Measurements from ENCODE around the gene GRIP1.
A peak's percentile ranks its signal among the peaks of the same experiment; 100 is the strongest.
"Not testable (repeated sequence)": the region's sequence is repeated elsewhere in the genome, so short reads cannot be mapped to it uniquely, and the experiment has no call there.

GRIP1 gene

GRCh38 chr12:66516561-66516960, 162.3 kb downstream of the GRIP1 start:
- DNase-seq (ENCODE audit: low spot score) = no peak

DNA sequence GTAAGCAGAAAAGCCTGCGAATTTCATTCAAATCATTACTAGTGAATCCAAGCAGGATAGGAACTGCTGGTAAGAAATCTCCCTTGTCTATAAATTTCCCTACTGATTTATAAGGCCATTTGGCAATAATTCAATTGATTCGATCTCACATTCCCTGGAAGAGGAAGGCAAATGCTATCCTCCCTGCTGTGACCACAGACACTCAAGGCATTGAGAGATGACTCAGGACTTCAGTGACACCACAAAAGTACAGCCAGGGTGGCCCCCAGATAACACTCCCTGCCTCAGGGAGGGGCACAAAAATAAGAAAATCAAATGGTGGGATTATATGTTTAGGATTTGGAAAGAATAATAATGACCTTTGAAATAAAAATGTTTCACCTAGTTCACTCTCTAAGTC, 162.7 kb downstream of the GRIP1 start:
- no peak for DNase-seq (ENCODE audit: low spot score)

DNA sequence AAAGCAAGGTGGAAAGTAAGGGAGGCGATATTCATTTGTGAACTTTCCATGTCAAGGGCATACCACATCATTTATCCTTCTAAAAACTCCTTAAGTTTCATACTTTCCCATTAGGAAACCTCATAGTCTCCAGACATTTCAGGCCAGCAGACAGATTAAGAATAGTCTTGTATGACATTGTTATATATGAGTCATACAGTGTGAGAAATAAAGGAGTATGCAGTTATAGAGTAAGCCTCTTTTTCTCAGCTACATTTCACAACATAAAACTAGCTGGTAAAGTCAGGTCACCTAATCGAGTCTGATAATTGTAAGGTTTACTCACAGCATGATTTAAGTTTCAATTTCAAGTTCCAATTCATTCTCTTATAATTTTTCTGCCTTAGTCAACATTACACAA, 164.3 kb downstream of the GRIP1 start:
- peak; percentile 9 for DNase-seq (ENCODE audit: low spot score)

GRCh38 chr12:66508025-66508424, 170.9 kb downstream of the GRIP1 start:
- no peak for DNase-seq (ENCODE audit: low spot score)

GRCh38 chr12:66503746-66504145, 175.1 kb downstream of the GRIP1 start:
- no peak for DNase-seq (ENCODE audit: low spot score)

- DNase-seq (ENCODE audit: low spot score) = no peak
These were observed 176.0 kb downstream of the GRIP1 start for GRCh38 chr12:66502911-66503310.

GRCh38 chr12:66500841-66501240, 178.0 kb downstream of the GRIP1 start:
- DNase-seq (ENCODE audit: low spot score) = no peak

DNA sequence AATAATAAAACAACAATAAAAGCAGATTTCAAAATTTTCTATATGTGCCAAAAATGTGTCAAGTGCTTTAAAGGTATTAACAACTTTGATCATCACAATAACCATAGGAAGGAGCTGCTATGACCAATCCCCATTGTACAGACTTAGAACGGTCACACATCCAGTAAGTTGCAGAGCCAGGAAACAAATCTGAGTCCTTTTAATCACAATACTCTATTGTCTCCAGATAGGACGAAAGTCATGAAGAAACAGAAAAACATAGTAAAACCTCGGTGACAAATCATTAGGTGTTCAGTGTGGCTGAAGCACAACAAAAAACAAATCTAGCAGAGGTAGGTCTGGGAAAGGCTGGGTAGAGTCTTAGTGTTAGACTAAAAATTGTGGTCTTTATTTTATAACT, 178.8 kb downstream of the GRIP1 start:
- peak; percentile 53 for DNase-seq (ENCODE audit: low spot score)

DNA sequence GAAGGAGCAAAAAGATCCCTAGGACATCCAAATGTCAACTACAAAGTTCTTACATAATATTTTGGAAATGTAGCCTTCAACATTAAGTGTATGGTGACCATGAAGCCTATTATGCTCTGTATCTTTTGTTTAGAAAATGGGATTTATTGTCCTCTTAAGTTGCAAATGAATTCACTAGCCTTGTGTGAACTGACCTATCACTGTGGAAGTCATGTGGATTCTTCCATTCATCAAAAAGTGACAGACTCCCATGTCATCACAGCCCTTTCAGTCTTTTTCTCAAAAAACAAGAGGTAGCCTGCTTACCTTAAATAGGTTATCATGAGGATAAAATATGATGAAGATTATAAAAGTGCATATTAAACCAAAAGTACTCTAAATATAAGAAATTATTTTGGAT, 179.9 kb downstream of the GRIP1 start:
- DNase-seq (ENCODE audit: low spot score) = no peak

GRCh38 chr12:66498059-66498458, 180.8 kb downstream of the GRIP1 start:
- not testable (repeated sequence) for DNase-seq (ENCODE audit: low spot score)

DNA sequence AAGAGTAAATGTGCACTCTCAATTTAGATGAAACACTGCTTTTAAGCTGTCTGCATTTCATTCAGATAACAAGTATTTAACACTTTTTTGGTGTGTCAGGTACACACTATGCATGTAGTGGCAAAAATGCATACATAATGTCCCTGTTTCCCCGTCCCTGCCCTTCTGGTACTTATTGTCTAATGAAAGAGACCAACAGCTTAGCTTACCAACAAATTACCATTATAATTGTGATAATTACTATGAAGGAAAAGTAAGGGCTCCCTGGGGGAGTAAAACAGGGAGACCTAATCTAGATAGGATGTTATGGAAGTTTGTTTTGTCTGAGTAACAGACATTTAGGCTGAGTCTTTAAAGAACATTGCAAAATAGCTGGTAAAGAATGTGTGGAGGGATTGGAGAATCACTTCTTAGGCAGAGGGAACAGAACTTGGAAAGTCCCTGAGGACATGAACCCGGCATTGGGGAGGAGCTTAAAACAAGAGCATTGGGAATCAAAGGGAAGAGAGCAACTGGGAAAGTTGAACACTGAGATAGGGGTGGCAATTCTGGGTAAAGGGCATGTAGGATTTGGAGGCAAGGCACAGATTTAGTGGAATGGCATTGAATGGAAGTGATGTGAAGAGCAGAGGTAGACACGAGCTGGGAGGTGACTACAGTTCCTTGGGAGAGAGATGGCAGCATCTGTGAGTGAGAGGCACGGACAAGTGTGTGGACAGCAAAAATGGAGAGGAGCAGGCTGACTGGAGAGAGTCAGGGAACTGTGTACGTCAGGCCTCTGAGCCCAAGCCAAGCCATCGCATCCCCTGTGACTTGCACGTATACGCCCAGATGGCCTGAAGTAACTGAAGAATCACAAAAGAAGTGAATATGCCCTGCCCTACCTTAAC, 181.6 kb downstream of the GRIP1 start:
- no peak for DNase-seq (ENCODE audit: low spot score)

- no peak for DNase-seq (ENCODE audit: low spot score)
These were observed 182.3 kb downstream of the GRIP1 start for GRCh38 chr12:66496595-66496994.

- no peak for DNase-seq (ENCODE audit: low spot score)
These were observed 183.2 kb downstream of the GRIP1 start for GRCh38 chr12:66495709-66496108.

- no peak for DNase-seq (ENCODE audit: low spot score)
These were observed 185.1 kb downstream of the GRIP1 start for GRCh38 chr12:66493819-66494218.

- DNase-seq (ENCODE audit: low spot score) = no peak
These were observed 187.0 kb downstream of the GRIP1 start for GRCh38 chr12:66491853-66492252.

DNA sequence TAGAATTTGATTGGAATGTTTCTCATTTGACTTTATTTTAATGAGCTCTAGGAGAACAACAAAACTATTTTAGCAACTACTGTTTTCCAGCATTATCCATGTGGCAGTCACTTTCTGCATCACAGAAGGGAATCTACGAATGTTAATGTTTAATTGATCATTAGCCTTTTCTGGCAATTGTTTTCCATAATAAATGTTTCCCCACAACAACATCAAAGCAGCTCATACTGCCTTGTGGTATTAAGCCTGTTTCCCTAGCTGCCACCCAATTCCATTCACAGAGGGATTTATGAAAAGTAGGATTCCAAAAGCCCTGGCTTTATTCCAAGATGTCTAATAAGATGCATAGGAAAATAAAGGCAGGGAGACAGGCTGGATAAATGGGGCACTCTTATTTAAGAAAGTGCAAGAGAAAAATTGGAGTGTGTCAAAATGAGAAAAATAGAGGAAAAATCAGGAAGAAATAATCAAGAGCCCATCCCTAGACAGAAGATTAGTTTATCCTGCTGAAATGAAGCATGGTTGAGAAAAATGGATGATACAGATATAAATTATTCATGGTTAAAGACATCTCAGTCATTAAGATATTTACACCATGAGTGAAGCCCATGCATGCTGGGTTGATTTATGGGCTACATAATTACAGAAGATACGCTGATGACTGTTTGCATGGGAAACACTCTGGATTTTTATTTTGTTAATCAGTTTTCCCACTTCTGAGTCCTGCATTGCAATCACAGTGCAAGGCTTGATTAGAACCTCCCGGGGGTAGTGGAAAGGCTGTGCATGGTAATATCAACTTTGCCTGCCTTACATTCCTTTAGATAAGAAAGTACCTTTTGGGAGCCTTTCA, 196.3 kb downstream of the GRIP1 start:
- no peak for DNase-seq (ENCODE audit: low spot score)

GRCh38 chr12:66467932-66468331, 210.9 kb downstream of the GRIP1 start:
- DNase-seq (ENCODE audit: low spot score) = no peak

DNA sequence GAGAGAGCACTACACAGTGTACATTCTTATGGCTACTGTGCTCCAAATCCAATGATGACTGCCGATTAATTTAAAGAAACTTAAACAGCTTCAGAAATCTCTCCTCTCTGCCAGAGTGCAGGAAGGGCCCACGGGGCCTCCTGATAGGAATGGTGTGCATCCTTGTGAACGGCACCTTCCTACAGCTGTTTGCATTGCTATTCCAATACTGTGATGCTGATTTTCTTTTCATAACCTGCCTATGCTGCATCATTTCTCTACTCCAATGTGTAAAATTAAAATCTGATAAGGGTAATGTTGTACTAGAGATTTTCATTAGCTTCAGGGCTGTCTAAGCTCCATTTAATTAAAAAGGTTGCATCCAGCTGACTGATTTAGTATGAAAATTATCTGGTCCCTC, 217.5 kb downstream of the GRIP1 start:
- no peak for DNase-seq (ENCODE audit: low spot score)

GRCh38 chr12:66459944-66460482, 218.9 kb downstream of the GRIP1 start:
- DNase-seq (ENCODE audit: low spot score) = no peak

DNA sequence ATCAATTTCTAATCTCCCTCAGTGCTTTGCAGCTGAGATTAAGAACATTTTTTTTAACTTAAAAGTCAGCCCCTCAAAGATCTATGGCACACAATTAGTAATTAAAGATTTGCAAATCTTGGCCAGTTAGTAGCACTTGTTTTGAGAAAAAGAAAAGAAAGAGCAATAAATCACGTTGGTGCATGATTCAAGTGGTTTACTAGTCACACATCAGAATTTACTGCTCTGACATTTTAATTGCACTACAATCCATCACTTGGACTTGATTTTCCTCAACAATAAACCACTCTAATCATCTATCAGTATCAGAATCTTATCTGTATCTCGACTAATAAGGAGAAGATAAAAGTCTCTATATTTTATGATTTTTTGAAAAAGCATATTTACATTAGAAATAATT, 222.3 kb downstream of the GRIP1 start:
- DNase-seq (ENCODE audit: low spot score) = no peak

GRCh38 chr12:66453844-66454243, 225.0 kb downstream of the GRIP1 start:
- no peak for DNase-seq (ENCODE audit: low spot score)

DNA sequence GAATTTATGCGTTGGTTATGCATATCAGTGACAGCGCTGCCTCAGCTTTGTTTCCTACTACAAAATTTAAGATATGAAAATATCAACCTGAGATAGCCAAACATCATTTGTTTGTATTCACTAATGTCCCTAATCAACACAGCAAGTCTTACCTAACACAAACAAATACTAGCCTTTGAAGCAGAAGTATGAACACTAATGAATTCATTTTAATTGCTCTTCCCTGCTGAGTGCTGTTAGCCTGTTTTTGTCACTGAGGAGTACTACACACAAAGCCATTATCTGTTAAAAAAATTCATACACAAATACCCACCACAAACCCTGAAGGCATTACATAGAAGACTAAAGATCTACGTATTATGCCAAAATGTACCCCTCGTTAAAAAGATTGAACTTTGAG, 225.8 kb downstream of the GRIP1 start:
- no peak for DNase-seq (ENCODE audit: low spot score)

- DNase-seq (ENCODE audit: low spot score) = no peak
These were observed 229.3 kb downstream of the GRIP1 start for GRCh38 chr12:66449531-66449930.

Data from kidney capillary endothelial cell (primary cell).